Measurements from ENCODE around the gene HOXD1. TPM values are rescaled to one million over a fixed set of nuclear protein-coding genes. Genes with fewer than 3 reads are reported as not detected.

The HOXD1 gene
- total and polyA plus RNA-seq, 4 experiments from 2014 or later: not detected

DNA sequence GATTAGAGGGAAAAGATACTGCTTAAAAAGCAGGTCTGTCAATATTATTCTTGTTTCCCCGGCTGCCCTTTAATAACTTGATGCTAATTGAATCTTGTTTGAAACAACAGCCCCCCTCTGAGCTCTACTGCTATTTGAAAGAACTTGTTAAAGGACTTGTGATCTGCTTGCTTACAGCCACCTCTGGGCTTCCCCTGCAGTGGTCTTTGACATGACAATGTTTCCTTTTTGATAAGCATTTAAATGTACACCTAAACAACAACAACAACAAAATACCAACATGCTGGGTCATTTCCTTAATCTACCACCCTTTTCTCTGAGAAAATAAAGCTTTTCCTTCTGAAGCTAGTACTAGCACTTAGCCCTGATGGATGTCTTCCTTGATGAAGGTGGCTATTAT is 3.9 kb downstream of the HOXD1 start:
- ChIA-PET CTCF (ENCODE audit: partially characterized antibody) (interaction anchor here (1.1 to 1.2 kb wide), 2 partner anchors 11 to 263 kb away, joined by 3 read pairs; no protein-coding TSS in a partner anchor), POLR2A (ENCODE audit: partially characterized antibody) (no interaction called here)
- Histone ChIP-seq H3K4me3 (ENCODE audit: low read length in 2 of 2) (no peak overlapping the region), H3K27me3 (ENCODE audit: insufficient read depth, low read length) (peaks cover 22% of the 10 kb centered on the region), H3K27ac (ENCODE audit: low read depth, low read length) (no peak overlapping the region), H3K4me1 (ENCODE audit: insufficient read depth, low read length) (peaks cover 17% of the 10 kb centered on the region), H3K36me3 (ENCODE audit: insufficient read depth, low read length) (no peaks in the 10 kb centered on the region), H3K9me3 (ENCODE audit: control insufficient read depth in 1 of 2, low read length in 2 of 2) (no peaks in the 10 kb centered on the region)
- no peak overlapping the region for H3K4me3 Mint-ChIP-seq
- intact Hi-C loops (cut with micrococcal nuclease): no loop called here
- peaks cover 11 to 22% (median 18%) of the 10 kb centered on the region in 4 donors for H3K4me1 Mint-ChIP-seq
- no peak for DNase-seq
- peaks cover 58 to 64% of the 10 kb centered on the region in 2 donors for H3K27me3 Mint-ChIP-seq
- H3K9me3 Mint-ChIP-seq: peaks cover 0 to 11% (median under 1%) of the 10 kb centered on the region in 8 donors
- H3K27ac Mint-ChIP-seq: no peak overlapping the region
- H3K36me3 Mint-ChIP-seq: no peaks in the 10 kb centered on the region

GRCh38 chr2:176193048-176193447 is 4.6 kb downstream of the HOXD1 start:
- CTCF ChIA-PET (ENCODE audit: partially characterized antibody): interaction anchor here (1.1 kb wide), 1 partner anchor 262 kb away, joined by 3 read pairs; no protein-coding TSS in a partner anchor
- intact Hi-C loops (cut with micrococcal nuclease): no loop called here
- peaks cover 6 to 15% (median 11%) of the 10 kb centered on the region in 4 donors for H3K4me1 Mint-ChIP-seq

DNA sequence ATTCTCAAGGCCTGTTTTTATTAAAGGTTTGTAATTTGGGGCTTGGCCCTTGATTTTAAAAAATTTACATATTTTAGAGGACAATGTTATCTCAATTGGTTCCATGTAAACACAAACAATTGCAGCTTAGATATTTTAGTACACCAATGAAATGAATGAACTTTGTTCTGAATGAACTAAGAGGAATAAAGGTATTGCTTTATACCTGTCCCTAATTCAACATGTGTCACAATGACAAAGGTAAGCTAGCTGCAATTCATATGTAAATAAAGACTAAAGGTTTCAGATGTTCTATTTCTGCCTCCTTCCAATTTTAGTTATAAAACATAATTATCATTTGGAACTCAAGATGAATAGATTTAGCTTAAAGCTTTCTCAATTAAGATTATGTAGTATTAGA is 11.4 kb downstream of the HOXD1 start:
- no peaks in the 10 kb centered on the region for H3K4me1 Mint-ChIP-seq
- no peaks in the 10 kb centered on the region for H3K36me3 ChIP-seq (ENCODE audit: insufficient read depth, low read length)
- no peaks in the 10 kb centered on the region for H3K4me1 ChIP-seq (ENCODE audit: insufficient read depth, low read length)
- no peak overlapping the region for H3K27ac ChIP-seq (ENCODE audit: low read depth, low read length)
- H3K36me3 Mint-ChIP-seq: no peaks in the 10 kb centered on the region
- no peak overlapping the region for H3K4me3 Mint-ChIP-seq
- CTCF ChIA-PET (ENCODE audit: partially characterized antibody): interaction anchor here (1.3 kb wide), 1 partner anchor 255 kb away, joined by 4 read pairs; no protein-coding TSS in a partner anchor
- H3K27me3 Mint-ChIP-seq: peaks cover 17 to 24% of the 10 kb centered on the region in 2 donors
- POLR2A ChIA-PET (ENCODE audit: partially characterized antibody): no interaction called here
- no peak for DNase-seq
- no peaks in the 10 kb centered on the region for H3K27me3 ChIP-seq (ENCODE audit: insufficient read depth, low read length)
- no peak overlapping the region for H3K27ac Mint-ChIP-seq
- no peak overlapping the region for H3K4me3 ChIP-seq (ENCODE audit: low read length in 2 of 2)
- H3K9me3 Mint-ChIP-seq: peaks cover 0 to 17% (median 5%) of the 10 kb centered on the region in 8 donors
- H3K9me3 ChIP-seq (ENCODE audit: control insufficient read depth in 1 of 2, low read length in 2 of 2): no peaks in the 10 kb centered on the region
- intact Hi-C loops (cut with micrococcal nuclease): no loop called here

More at GRCh38 chr2:176193048-176193447, 4.6 kb downstream of the HOXD1 start:
- H3K4me3 Mint-ChIP-seq: no peak overlapping the region
- Histone ChIP-seq H3K9me3 (ENCODE audit: control insufficient read depth in 1 of 2, low read length in 2 of 2) (no peaks in the 10 kb centered on the region), H3K4me3 (ENCODE audit: low read length in 2 of 2) (no peak overlapping the region), H3K4me1 (ENCODE audit: insufficient read depth, low read length) (peaks cover 10% of the 10 kb centered on the region), H3K27me3 (ENCODE audit: insufficient read depth, low read length) (peaks cover 22% of the 10 kb centered on the region), H3K27ac (ENCODE audit: low read depth, low read length) (no peak overlapping the region), H3K36me3 (ENCODE audit: insufficient read depth, low read length) (no peaks in the 10 kb centered on the region)
- peaks cover 0 to 11% (median under 1%) of the 10 kb centered on the region in 8 donors for H3K9me3 Mint-ChIP-seq
- H3K36me3 Mint-ChIP-seq: no peaks in the 10 kb centered on the region
- peaks cover 57% of the 10 kb centered on the region in 2 donors for H3K27me3 Mint-ChIP-seq
- POLR2A ChIA-PET (ENCODE audit: partially characterized antibody): no interaction called here
- no peak overlapping the region for H3K27ac Mint-ChIP-seq
- no peak for DNase-seq

DNA sequence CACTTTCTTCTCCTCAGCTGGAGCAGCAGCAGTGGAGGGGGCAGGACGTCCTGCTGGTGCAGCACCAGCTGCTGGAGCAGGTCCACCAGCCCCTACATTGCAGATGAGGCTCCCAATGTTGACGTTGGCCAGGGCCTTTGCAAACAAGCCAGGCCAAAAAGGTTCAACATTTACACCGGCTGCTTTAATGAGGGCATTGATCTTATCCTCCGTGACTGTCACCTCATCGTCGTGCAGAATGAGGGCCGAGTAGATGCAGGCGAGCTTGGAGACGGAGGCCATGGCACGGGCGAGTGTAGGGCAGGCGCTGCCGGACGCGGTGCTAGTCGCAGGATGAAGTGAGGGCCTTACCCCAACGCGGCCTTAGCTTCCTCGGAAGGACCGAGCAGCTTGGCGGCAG is 12.5 kb downstream of the HOXD1 start:
- peaks cover 0 to 15% (median 4%) of the 10 kb centered on the region in 8 donors for H3K9me3 Mint-ChIP-seq
- H3K9me3 ChIP-seq (ENCODE audit: control insufficient read depth in 1 of 2, low read length in 2 of 2): no peaks in the 10 kb centered on the region
- no peak overlapping the region for H3K27ac ChIP-seq (ENCODE audit: low read depth, low read length)
- intact Hi-C loops (cut with micrococcal nuclease): no loop called here
- H3K27me3 Mint-ChIP-seq: peaks cover 11 to 21% of the 10 kb centered on the region in 2 donors
- H3K4me1 Mint-ChIP-seq: no peaks in the 10 kb centered on the region
- ChIA-PET POLR2A (ENCODE audit: partially characterized antibody) (no interaction called here), CTCF (ENCODE audit: partially characterized antibody) (interaction anchor here (1.3 kb wide), 1 partner anchor 254 kb away, joined by 4 read pairs; no protein-coding TSS in a partner anchor)
- no peaks in the 10 kb centered on the region for H3K4me1 ChIP-seq (ENCODE audit: insufficient read depth, low read length)
- H3K4me3 ChIP-seq (ENCODE audit: low read length in 2 of 2): no peak overlapping the region
- H3K36me3 Mint-ChIP-seq: no peaks in the 10 kb centered on the region
- no peaks in the 10 kb centered on the region for H3K27me3 ChIP-seq (ENCODE audit: insufficient read depth, low read length)
- H3K27ac Mint-ChIP-seq: no peak overlapping the region
- no peaks in the 10 kb centered on the region for H3K36me3 ChIP-seq (ENCODE audit: insufficient read depth, low read length)
- H3K4me3 Mint-ChIP-seq: no peak overlapping the region
- DNase-seq: no peak

DNA sequence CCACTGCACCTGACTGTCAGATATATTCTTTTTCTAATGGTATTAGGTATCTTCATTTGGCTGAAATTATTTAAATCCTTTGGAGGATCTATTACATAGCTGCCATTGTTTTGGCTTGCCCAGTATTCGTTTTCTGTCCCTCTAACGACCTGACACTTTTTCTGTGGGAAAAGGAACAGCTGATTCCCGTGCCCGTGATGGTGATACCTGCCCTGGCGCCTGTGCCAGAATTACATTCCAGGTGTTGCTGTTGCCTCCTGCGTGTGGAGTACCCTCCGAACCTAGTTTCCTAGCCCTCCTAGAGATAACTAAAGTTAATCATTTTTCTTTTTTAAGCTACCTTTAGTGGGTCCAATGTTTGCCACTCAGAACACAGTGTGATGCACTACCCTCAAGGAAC is 14.0 kb downstream of the HOXD1 start:
- DNase-seq: no peak
- H3K4me3 ChIP-seq (ENCODE audit: low read length in 2 of 2): no peak overlapping the region
- no peaks in the 10 kb centered on the region for H3K27me3 ChIP-seq (ENCODE audit: insufficient read depth, low read length)
- no peaks in the 10 kb centered on the region for H3K4me1 ChIP-seq (ENCODE audit: insufficient read depth, low read length)
- no peaks in the 10 kb centered on the region for H3K36me3 ChIP-seq (ENCODE audit: insufficient read depth, low read length)
- H3K9me3 Mint-ChIP-seq: peaks cover 0 to 11% (median 4%) of the 10 kb centered on the region in 8 donors
- no peaks in the 10 kb centered on the region for H3K36me3 Mint-ChIP-seq
- intact Hi-C loops (cut with micrococcal nuclease): no loop called here
- ChIA-PET CTCF (ENCODE audit: partially characterized antibody) (interaction anchor here (1.3 kb wide), 1 partner anchor 10 kb away, joined by 3 read pairs; no protein-coding TSS in a partner anchor), POLR2A (ENCODE audit: partially characterized antibody) (no interaction called here)
- no peak overlapping the region for H3K4me3 Mint-ChIP-seq
- H3K4me1 Mint-ChIP-seq: no peaks in the 10 kb centered on the region
- H3K9me3 ChIP-seq (ENCODE audit: control insufficient read depth in 1 of 2, low read length in 2 of 2): no peaks in the 10 kb centered on the region
- peaks cover 6 to 13% of the 10 kb centered on the region in 2 donors for H3K27me3 Mint-ChIP-seq
- H3K27ac Mint-ChIP-seq: no peak overlapping the region
- H3K27ac ChIP-seq (ENCODE audit: low read depth, low read length): no peak overlapping the region

GRCh38 chr2:176205126-176205525 is 16.7 kb downstream of the HOXD1 start:
- no peaks in the 10 kb centered on the region for H3K36me3 Mint-ChIP-seq
- no peak overlapping the region for H3K4me3 Mint-ChIP-seq
- no peaks in the 10 kb centered on the region for H3K4me1 Mint-ChIP-seq
- Histone ChIP-seq H3K9me3 (ENCODE audit: control insufficient read depth in 1 of 2, low read length in 2 of 2) (no peaks in the 10 kb centered on the region), H3K27me3 (ENCODE audit: insufficient read depth, low read length) (no peaks in the 10 kb centered on the region), H3K4me1 (ENCODE audit: insufficient read depth, low read length) (no peaks in the 10 kb centered on the region), H3K4me3 (ENCODE audit: low read length in 2 of 2) (no peak overlapping the region), H3K36me3 (ENCODE audit: insufficient read depth, low read length) (no peaks in the 10 kb centered on the region), H3K27ac (ENCODE audit: low read depth, low read length) (no peak overlapping the region)
- intact Hi-C loops (cut with micrococcal nuclease): no loop called here
- no peak overlapping the region for H3K27ac Mint-ChIP-seq
- H3K9me3 Mint-ChIP-seq: peaks cover 0 to 11% (median 4%) of the 10 kb centered on the region in 8 donors
- no peak for DNase-seq
- ChIA-PET CTCF (ENCODE audit: partially characterized antibody) (interaction anchor here (1.1 kb wide), 1 partner anchor 9 kb away, joined by 4 read pairs; no protein-coding TSS in a partner anchor), POLR2A (ENCODE audit: partially characterized antibody) (no interaction called here)
- H3K27me3 Mint-ChIP-seq: peaks cover 11 to 12% of the 10 kb centered on the region in 2 donors

GRCh38 chr2:176206136-176206535 is 17.7 kb downstream of the HOXD1 start:
- ChIA-PET CTCF (ENCODE audit: partially characterized antibody) (no interaction called here), POLR2A (ENCODE audit: partially characterized antibody) (no interaction called here)
- Histone ChIP-seq H3K9me3 (ENCODE audit: control insufficient read depth in 1 of 2, low read length in 2 of 2) (no peaks in the 10 kb centered on the region), H3K27ac (ENCODE audit: low read depth, low read length) (no peak overlapping the region), H3K4me3 (ENCODE audit: low read length in 2 of 2) (no peak overlapping the region), H3K36me3 (ENCODE audit: insufficient read depth, low read length) (no peaks in the 10 kb centered on the region), H3K27me3 (ENCODE audit: insufficient read depth, low read length) (no peaks in the 10 kb centered on the region), H3K4me1 (ENCODE audit: insufficient read depth, low read length) (no peaks in the 10 kb centered on the region)
- no peak overlapping the region for H3K4me3 Mint-ChIP-seq
- no peak for DNase-seq
- peaks cover 0 to 11% (median 4%) of the 10 kb centered on the region in 8 donors for H3K9me3 Mint-ChIP-seq
- H3K36me3 Mint-ChIP-seq: no peaks in the 10 kb centered on the region
- H3K27ac Mint-ChIP-seq: no peak overlapping the region
- intact Hi-C loops (cut with micrococcal nuclease): no loop called here
- H3K4me1 Mint-ChIP-seq: no peaks in the 10 kb centered on the region
- peaks cover 14% of the 10 kb centered on the region in 2 donors for H3K27me3 Mint-ChIP-seq
